HL-60 (cell line): ENCODE data around the gene ULK2.

Experiments
- DNase-seq, 2 experiments: peaks; one replicate each; pipeline ENCODE4 v3.0.0-alpha.2; 2010 to 2020; ENCODE audit warnings: low read depth in 1 of 2, low spot score in 1 of 2
- H3K27ac ChIP-seq: fragments of 250-450 bp; sonication (Bioruptor Pico); replicated peaks from 2 replicates; pipeline ENCODE4 v1.5.1; 2020; ENCODE audit warnings: mild to moderate bottlenecking, moderate library complexity
- H3K27me3 ChIP-seq: fragments of 250-450 bp; sonication (Bioruptor Pico); 2 replicates; pipeline ENCODE4 v1.5.1; 2021; ENCODE audit warnings: mild to moderate bottlenecking, moderate library complexity; ENCODE audit not compliant: insufficient read depth, poor library complexity, severe bottlenecking
- H3K4me3 ChIP-seq: replicated peaks from 2 replicates; pipeline ENCODE4 v1.5.1; 2011; ENCODE audit warnings: mild to moderate bottlenecking, control low read depth, low read length; ENCODE audit not compliant: insufficient read depth
- GABPA ChIP-seq: IDR thresholded peaks from 2 replicates; pipeline ENCODE4 v1.6.1; 2012; ENCODE audit warnings: low read depth
- POLR2AphosphoS5 ChIP-seq: IDR thresholded peaks from 2 replicates; pipeline ENCODE4 v1.6.1; 2012; ENCODE audit warnings: low read depth
- SPI1 ChIP-seq: IDR thresholded peaks from 2 replicates; pipeline ENCODE4 v1.6.1; 2012; ENCODE audit warnings: low read depth, mild to moderate bottlenecking, borderline replicate concordance
- TF ChIP-seq, protein P1 (sequence below): IDR thresholded peaks from 2 replicates; pipeline ENCODE4 v1.6.1; 2012; ENCODE audit warnings: low read depth; ENCODE audit not compliant: insufficient replicate concordance
- TF ChIP-seq, protein P2 (sequence below): IDR thresholded peaks from one replicate; pipeline ENCODE4 v1.5.1; 2011; ENCODE audit warnings: low read length, control low read depth, inconsistent platforms; ENCODE audit not compliant: insufficient read depth

The ULK2 gene

DNA sequence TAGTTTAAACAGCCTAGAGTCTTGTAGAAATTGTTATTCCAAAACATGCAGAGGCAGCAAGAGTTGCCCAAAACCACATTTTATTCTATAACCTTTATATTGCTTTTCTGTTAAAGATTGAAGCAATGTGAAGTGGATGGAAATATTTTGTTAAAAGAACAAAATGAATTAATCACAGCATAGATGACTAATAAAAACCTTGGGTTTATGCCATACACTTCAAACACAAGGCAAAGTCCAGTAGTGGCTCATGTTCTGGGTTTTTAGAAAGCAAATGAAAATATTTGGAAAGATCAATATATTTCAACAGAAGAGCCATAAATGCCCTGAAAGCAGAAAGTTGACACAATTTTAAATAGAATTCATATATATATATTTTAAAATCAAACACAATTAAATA, 36.7 kb upstream of the ULK2 start:
- DNase-seq: no peak
- TF ChIP-seq GABPA: no peak
- TF ChIP-seq POLR2AphosphoS5: no peak
- TF ChIP-seq, protein P1, sequence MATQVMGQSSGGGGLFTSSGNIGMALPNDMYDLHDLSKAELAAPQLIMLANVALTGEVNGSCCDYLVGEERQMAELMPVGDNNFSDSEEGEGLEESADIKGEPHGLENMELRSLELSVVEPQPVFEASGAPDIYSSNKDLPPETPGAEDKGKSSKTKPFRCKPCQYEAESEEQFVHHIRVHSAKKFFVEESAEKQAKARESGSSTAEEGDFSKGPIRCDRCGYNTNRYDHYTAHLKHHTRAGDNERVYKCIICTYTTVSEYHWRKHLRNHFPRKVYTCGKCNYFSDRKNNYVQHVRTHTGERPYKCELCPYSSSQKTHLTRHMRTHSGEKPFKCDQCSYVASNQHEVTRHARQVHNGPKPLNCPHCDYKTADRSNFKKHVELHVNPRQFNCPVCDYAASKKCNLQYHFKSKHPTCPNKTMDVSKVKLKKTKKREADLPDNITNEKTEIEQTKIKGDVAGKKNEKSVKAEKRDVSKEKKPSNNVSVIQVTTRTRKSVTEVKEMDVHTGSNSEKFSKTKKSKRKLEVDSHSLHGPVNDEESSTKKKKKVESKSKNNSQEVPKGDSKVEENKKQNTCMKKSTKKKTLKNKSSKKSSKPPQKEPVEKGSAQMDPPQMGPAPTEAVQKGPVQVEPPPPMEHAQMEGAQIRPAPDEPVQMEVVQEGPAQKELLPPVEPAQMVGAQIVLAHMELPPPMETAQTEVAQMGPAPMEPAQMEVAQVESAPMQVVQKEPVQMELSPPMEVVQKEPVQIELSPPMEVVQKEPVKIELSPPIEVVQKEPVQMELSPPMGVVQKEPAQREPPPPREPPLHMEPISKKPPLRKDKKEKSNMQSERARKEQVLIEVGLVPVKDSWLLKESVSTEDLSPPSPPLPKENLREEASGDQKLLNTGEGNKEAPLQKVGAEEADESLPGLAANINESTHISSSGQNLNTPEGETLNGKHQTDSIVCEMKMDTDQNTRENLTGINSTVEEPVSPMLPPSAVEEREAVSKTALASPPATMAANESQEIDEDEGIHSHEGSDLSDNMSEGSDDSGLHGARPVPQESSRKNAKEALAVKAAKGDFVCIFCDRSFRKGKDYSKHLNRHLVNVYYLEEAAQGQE: no peak
- TF ChIP-seq, protein P2, sequence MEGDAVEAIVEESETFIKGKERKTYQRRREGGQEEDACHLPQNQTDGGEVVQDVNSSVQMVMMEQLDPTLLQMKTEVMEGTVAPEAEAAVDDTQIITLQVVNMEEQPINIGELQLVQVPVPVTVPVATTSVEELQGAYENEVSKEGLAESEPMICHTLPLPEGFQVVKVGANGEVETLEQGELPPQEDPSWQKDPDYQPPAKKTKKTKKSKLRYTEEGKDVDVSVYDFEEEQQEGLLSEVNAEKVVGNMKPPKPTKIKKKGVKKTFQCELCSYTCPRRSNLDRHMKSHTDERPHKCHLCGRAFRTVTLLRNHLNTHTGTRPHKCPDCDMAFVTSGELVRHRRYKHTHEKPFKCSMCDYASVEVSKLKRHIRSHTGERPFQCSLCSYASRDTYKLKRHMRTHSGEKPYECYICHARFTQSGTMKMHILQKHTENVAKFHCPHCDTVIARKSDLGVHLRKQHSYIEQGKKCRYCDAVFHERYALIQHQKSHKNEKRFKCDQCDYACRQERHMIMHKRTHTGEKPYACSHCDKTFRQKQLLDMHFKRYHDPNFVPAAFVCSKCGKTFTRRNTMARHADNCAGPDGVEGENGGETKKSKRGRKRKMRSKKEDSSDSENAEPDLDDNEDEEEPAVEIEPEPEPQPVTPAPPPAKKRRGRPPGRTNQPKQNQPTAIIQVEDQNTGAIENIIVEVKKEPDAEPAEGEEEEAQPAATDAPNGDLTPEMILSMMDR: no peak
- TF ChIP-seq SPI1: no peak
- H3K27me3 ChIP-seq: no peaks in the 10 kb centered on the region
- no peak overlapping the region for H3K4me3 ChIP-seq
- no peak overlapping the region for H3K27ac ChIP-seq

DNA sequence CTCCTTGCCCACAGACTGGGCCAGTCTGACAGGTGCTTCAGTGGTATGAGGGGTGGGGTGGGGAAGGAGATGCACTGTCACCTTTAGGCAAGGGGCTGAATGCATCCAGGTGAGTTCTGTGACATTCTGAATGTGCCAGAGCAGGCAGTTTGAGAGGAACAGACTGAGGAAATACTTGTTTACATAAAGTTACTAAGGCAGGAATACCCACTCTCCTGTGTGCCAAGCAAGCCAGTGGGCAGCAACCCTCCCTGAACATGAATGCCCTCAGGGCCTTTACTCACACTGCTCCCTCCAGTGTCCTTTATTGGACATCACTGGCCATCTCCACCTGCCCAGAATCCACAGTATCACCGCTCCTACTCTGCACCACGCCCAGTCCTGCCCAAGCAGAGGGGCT, 33.1 kb upstream of the ULK2 start:
- no peak overlapping the region for H3K4me3 ChIP-seq
- DNase-seq: no peak
- no peaks in the 10 kb centered on the region for H3K27me3 ChIP-seq
- no peak for TF ChIP-seq GABPA
- TF ChIP-seq, protein P2: no peak
- TF ChIP-seq, protein P1: no peak
- no peak overlapping the region for H3K27ac ChIP-seq

DNA sequence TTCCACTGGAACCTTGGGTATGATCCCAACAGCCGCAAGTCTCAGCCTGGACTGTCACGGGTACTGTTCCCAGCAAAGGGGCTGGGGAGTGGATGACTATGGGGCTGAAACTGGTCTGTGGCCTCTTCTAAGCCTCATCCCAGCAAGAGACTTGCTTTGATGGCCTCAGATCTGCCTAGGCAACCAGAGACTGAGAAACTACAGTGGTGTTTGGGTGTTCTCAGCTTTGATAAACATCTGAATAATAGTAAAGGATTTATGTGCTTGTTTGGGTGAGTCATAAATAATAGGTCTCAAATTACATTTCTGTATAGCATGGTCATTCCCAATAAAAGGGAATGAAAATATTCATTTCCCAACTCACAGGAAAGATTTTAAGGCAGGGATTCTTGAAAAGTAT, 30.2 kb upstream of the ULK2 start:
- Histone ChIP-seq H3K4me3 (no peak overlapping the region), H3K27ac (no peak overlapping the region)
- TF ChIP-seq SPI1: no peak
- no peak for TF ChIP-seq GABPA
- no peak for TF ChIP-seq POLR2AphosphoS5
- TF ChIP-seq, protein P1: no peak

More for the DNA sequence above, 30.2 kb upstream of the ULK2 start:
- no peaks in the 10 kb centered on the region for H3K27me3 ChIP-seq
- no peak for DNase-seq
